NCI-H1417 (cell line): Measurements from ENCODE around the gene CEBPG.

Source experiments
- DNase-seq, 3 experiments: peaks; one replicate each; lab custom pipeline; 2025; lab: John Stamatoyannopoulos, UW

The CEBPG gene

GRCh38 chr19:33373453-33374235 lies at the start of gene CEBPG:
Gene CEBPG, plus strand, starts transcription at chr19:33373709. Its CDS starts 5,531 bp downstream, at chr19:33379240.
- peak; percentile 93 to 96 (median 93) for DNase-seq

DNA sequence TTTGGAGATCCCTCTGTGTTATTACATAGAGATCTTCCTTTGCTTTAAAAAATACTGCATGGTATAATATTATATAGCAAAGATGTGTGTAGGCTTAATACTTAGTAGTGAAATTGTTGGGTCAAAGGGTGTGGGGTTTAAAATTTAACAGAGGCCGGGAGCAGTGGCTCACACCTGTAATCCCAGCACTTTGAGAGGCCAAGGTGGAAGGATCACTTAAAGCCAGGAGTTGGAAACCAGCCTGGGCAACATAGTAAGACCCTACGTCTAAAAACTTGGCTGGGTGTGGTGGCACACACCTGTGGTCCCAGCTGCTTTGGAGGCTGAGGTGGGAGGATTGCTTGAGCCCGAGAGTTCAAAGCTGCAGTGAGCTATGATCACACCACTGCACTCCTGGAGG lies 48.9 kb upstream of the CEBPG start:
- no peak for DNase-seq

- DNase-seq, result no peak
Observed at GRCh38 chr19:33325920-33326319, 47.6 kb upstream of the CEBPG start.

DNA sequence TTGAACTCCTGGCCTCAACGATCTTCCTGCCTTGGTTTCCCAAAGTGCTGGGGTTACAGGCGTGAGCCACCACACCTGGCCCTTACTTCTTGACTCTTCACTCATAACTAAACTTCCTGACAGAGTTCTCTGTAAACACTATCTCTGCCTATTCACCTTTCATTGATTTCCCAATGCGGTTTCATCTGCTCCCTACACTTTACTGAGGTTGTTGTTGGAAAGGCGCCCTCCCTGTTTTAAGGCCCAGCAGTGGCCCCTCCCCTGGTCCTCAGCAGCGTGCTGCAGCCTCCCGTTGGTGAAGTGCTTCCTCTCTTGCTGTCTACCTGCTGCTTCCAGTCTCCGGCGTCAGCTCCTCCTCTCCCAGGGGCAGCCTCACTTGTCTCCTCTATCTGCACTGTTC lies 44.4 kb upstream of the CEBPG start:
- no peak for DNase-seq

GRCh38 chr19:33329736-33330135 lies 43.8 kb upstream of the CEBPG start:
- DNase-seq, result no peak

GRCh38 chr19:33332248-33332647 lies 41.3 kb upstream of the CEBPG start:
- DNase-seq, result no peak

- no peak for DNase-seq
Observed at GRCh38 chr19:33333151-33333550, 40.4 kb upstream of the CEBPG start.

- no peak for DNase-seq
Observed at GRCh38 chr19:33333642-33334041, 39.9 kb upstream of the CEBPG start.

DNA sequence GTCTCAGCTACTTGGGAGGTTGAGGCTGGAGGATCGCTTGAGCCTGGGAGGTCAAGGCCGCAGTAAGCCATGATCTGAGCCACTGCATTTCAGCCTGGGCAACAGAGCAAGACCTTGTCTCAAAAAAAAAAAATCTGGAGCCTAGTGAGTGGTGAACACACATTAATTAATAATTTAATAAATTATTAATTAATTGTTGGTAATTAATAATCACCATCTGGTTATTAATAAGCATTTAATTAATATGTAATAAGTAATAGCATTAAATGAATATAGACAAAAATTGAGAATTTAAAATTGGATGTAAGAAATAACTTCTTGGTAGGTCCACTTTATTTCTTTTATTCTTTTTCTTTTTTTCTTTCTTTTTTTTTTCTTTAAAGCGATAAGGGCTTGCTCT lies 39.2 kb upstream of the CEBPG start:
- DNase-seq, result no peak

- no peak for DNase-seq
Observed at GRCh38 chr19:33335446-33335845, 38.1 kb upstream of the CEBPG start.

DNA sequence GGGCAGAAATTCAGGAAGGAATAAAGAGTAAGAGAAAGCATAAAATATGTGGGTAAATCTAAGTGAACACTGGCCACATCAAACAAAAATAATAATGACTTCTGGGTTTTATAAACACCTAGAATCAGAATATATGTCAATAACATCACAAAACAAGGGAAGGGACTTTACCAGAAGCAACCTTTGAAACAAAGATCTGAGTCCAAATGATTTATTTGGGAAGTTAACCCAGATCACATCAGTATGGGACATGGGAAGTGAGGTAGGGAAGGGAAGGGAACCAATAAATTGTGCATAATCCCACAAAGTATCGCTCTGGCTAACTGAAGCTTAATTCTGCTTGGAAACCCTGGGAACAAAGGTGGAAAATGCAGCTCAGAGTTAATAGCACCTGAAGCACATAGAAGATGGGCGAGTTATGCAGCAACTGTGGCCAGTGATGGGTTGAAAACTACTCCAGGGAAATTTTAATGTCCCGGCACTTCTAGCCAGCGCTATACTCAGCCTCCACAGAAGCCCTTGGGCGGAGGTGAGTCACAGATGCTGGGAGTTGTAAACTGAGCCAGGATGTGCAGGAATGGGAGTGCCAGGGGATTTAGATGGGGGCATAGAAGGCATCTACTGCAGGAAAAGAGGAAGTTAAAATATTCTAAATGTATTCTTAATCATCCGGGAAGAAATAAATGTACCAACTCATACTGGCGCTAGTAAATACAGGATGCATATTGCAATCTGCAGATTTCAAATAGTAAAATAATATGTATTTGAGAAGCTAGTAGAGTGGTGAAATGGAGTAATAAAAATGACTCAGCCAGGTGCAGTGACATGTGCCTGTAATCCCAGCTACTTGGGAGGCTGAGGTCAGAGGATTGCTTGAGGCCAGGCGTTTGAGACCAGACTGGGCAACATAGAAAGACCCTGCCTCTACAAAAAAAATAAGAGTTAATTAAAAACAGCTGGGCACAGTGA lies 34.2 kb upstream of the CEBPG start:
- DNase-seq, result no peak

DNA sequence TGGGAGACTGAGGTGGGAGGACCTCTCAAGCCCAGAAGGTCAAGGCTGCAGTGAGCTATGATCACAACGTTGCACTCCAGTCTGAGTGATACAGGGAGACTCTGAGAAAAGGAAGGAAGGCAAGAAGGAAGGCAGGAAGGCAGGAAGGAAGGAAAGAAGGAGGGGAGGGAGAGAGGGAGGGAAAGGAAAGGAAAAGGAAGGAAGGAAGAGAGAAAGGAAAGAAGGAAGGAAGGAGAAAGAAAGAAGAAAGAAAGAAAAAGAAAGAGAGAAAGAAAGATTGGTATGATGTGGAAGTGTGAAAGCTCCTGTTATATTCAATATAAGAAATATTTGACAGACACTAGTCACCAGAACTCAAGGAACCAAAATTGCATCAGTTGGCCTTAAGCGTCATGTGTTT lies 32.5 kb upstream of the CEBPG start:
- no peak for DNase-seq

- no peak for DNase-seq
Observed at GRCh38 chr19:33343301-33343700, 30.2 kb upstream of the CEBPG start.

- peak in 1 of 3 experiments; percentile 13 for DNase-seq
Observed at GRCh38 chr19:33343859-33344572, 29.5 kb upstream of the CEBPG start.

- no peak for DNase-seq
Observed at GRCh38 chr19:33344573-33344925, 29.0 kb upstream of the CEBPG start.

DNA sequence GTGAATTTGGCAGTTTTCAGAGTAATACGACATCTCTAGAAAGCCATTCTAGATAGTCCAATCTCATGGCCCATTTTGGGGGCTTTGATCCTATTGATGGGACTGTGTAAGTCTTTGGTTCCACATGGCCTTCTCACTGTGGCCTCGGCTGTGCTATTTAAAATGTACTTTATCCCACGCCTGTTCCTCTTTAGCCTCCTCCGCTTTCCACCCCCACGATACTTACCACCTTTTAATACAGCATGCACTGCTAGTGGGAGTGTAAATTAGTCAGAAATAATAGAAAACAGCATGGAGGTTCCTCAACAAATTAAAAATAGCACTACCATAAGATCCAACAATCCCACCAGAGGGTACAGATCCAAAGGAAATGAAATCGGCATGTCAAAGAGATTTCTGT lies 28.3 kb upstream of the CEBPG start:
- no peak for DNase-seq

GRCh38 chr19:33346665-33347064 lies 26.8 kb upstream of the CEBPG start:
- DNase-seq, result no peak

GRCh38 chr19:33347300-33347699 lies 26.2 kb upstream of the CEBPG start:
- no peak for DNase-seq

- DNase-seq, result no peak
Observed at GRCh38 chr19:33348301-33349010, 25.1 kb upstream of the CEBPG start.

- DNase-seq, result no peak
Observed at GRCh38 chr19:33349319-33350289, 23.9 kb upstream of the CEBPG start.
